ENCODE results near the gene DNAJC5G.
A peak's percentile ranks its signal among the peaks of the same experiment; 100 is the strongest.
"Not testable (repeated sequence)": the region's sequence is repeated elsewhere in the genome, so short reads cannot be mapped to it uniquely, and the experiment has no call there.

DNAJC5G gene

GRCh38 chr2:27281855-27282559, 6.8 kb downstream of the DNAJC5G start, which contains the start of gene TRIM54:
TRIM54 (plus strand) TSS chr2:27282429; CDS start chr2:27282732, 303 bp downstream.
- DNase-seq, result peak; percentile 17

- DNase-seq, result no peak
Measured at GRCh38 chr2:27282892-27283291, 7.7 kb downstream of the DNAJC5G start.

- no peak for DNase-seq
Measured at GRCh38 chr2:27284996-27285395, 9.8 kb downstream of the DNAJC5G start.

GRCh38 chr2:27285481-27285880, 10.2 kb downstream of the DNAJC5G start:
- DNase-seq, result no peak

GRCh38 chr2:27288610-27289009, 13.4 kb downstream of the DNAJC5G start:
- no peak for DNase-seq

GRCh38 chr2:27290549-27290948, 15.3 kb downstream of the DNAJC5G start:
- DNase-seq, result no peak

GRCh38 chr2:27291865-27292264, 16.6 kb downstream of the DNAJC5G start:
- DNase-seq, result no peak

- DNase-seq, result no peak
Measured at GRCh38 chr2:27294928-27295327, 19.7 kb downstream of the DNAJC5G start.

- DNase-seq, result no peak
Measured at GRCh38 chr2:27296481-27296880, 21.2 kb downstream of the DNAJC5G start.

- DNase-seq, result no peak
Measured at GRCh38 chr2:27297195-27297594, 22.0 kb downstream of the DNAJC5G start.

GRCh38 chr2:27298391-27299080, 23.3 kb downstream of the DNAJC5G start:
- no peak for DNase-seq

- not testable (repeated sequence) for DNase-seq
Measured at GRCh38 chr2:27300606-27301005, 25.4 kb downstream of the DNAJC5G start.

- DNase-seq, result peak; percentile 59
Measured at GRCh38 chr2:27303093-27304025, 28.1 kb downstream of the DNAJC5G start.

- DNase-seq, result no peak
Measured at GRCh38 chr2:27304488-27305240, 29.4 kb downstream of the DNAJC5G start.

- DNase-seq, result no peak
Measured at GRCh38 chr2:27305516-27305915, 30.3 kb downstream of the DNAJC5G start.

GRCh38 chr2:27306136-27306535, 30.9 kb downstream of the DNAJC5G start:
- no peak for DNase-seq

- DNase-seq, result no peak
Measured at GRCh38 chr2:27306573-27307286, 31.5 kb downstream of the DNAJC5G start.

GRCh38 chr2:27307287-27307544, 32.0 kb downstream of the DNAJC5G start:
- DNase-seq, result no peak

- DNase-seq, result no peak
Measured at GRCh38 chr2:27307545-27308358, 32.5 kb downstream of the DNAJC5G start.

- no peak for DNase-seq
Measured at GRCh38 chr2:27308359-27308881, 33.2 kb downstream of the DNAJC5G start, which contains the start of gene UCN. UCN (minus strand) TSS chr2:27308445; CDS start chr2:27307895, 550 bp downstream.

GRCh38 chr2:27309651-27310050, 34.4 kb downstream of the DNAJC5G start:
- no peak for DNase-seq
